K562 (cell line): ENCODE results near the gene DUSP28. TPM values are rescaled to one million over a fixed set of nuclear protein-coding genes. Genes with fewer than 3 reads are reported as not detected.

Source experiments
- ATAC-seq: fragments of 200-7000 bp; cut with Tn5 transposase; 3 replicates; pipeline ENCODE4 v1.9.1; 2020; ENCODE audit warnings: moderate library complexity
- BruUV-seq: library from RNA; stranded (reverse); fragments of 400-500 nt; replicated peaks from 2 replicates; lab custom pipeline; 2021; lab: Mats Ljungman, UMichigan
- CTCF ChIA-PET: fragments of 300-600 bp; formaldehyde crosslinking; extraction: SDS; loops from one replicate; lab custom pipeline; 2021; ENCODE audit warnings: low intra/inter-chr PET ratio; lab: Yijun Ruan, JAX
- POLR2A ChIA-PET: fragments of 300-600, 350-650 bp; sonication (Branson Sonifier 250); formaldehyde crosslinking; extraction: SDS; loops from one replicate; lab custom pipeline; 2021; ENCODE audit warnings: antibody characterized with exemption, inconsistent platforms; lab: Yijun Ruan, JAX
- DNase-seq, 4 experiments: peaks; one replicate each; pipeline versions ENCODE4 v3.0.0 to v3.0.0-alpha.2; 2011 to 2018; ENCODE audit warnings: low spot score in 3 of 4, mixed read lengths in 3 of 4; ENCODE audit errors: extremely low read depth in 1 of 4
- FAIRE-seq: peaks from 2 replicates; lab custom pipeline; 2011; peaks lifted over from hg19 to GRCh38; lab: Jason Lieb, UNC
- H2AFZ ChIP-seq: 2 replicates; pipeline ENCODE4 v1.6.0; 2011; ENCODE audit warnings: low read depth, low read length, control low read depth, inconsistent platforms
- H3K27ac ChIP-seq: fragments of 200-600 bp; 3 replicates; pipeline ENCODE4 v1.8.0; 2011; ENCODE audit warnings: low read depth, mild to moderate bottlenecking, control low read depth, inconsistent platforms, low read length, moderate library complexity, mixed read lengths; ENCODE audit errors: extremely low read depth
- H3K27me3 ChIP-seq, 2 experiments: fragments of 300-600 bp in 1 of 2; 2 replicates in 1 of 2; 3 replicates in 1 of 2; pipeline versions ENCODE4 v1.6.0 to v1.8.0; 2011; ENCODE audit warnings: inconsistent platforms in 2 of 2, low read length in 2 of 2, mild to moderate bottlenecking in 1 of 2, mixed read lengths in 1 of 2, moderate library complexity in 1 of 2; ENCODE audit not compliant: control insufficient read depth in 2 of 2, insufficient read depth in 2 of 2
- H3K36me3 ChIP-seq: fragments of 300-600 bp; 3 replicates; pipeline ENCODE4 v1.8.0; 2011; ENCODE audit warnings: mild to moderate bottlenecking, low read length, inconsistent platforms; ENCODE audit not compliant: control insufficient read depth, insufficient read depth
- H3K4me1 ChIP-seq, 2 experiments: fragments of 200-600 bp in 1 of 2; replicated peaks in 1 of 2; 2 replicates in 1 of 2; 3 replicates in 1 of 2; pipeline versions ENCODE4 v1.5.1 to v1.8.0; 2011; ENCODE audit warnings: inconsistent platforms in 2 of 2, low read length in 2 of 2, mild to moderate bottlenecking in 1 of 2, mixed read lengths in 1 of 2, moderate library complexity in 1 of 2; ENCODE audit not compliant: control insufficient read depth in 2 of 2, insufficient read depth in 2 of 2
- H3K4me2 ChIP-seq: 2 replicates; pipeline ENCODE4 v1.6.1; 2011; ENCODE audit warnings: low read length, control low read depth, inconsistent platforms, mixed read lengths; ENCODE audit not compliant: insufficient read depth
- H3K4me3 ChIP-seq: fragments of 200-600 bp; sonication (generic), shearing (Covaris generic); 2 replicates; pipeline ENCODE4 v1.5.1; 2016; ENCODE audit warnings: control low read depth, inconsistent platforms
- H3K79me2 ChIP-seq: fragments of 200-600 bp; 3 replicates; pipeline ENCODE4 v1.8.0; 2011; ENCODE audit warnings: low read length, inconsistent platforms; ENCODE audit not compliant: control insufficient read depth, insufficient read depth
- H3K9ac ChIP-seq, 2 experiments: 2 replicates each; pipeline versions ENCODE4 v1.6.0 to v1.6.1; 2011; ENCODE audit warnings: low read depth in 2 of 2, low read length in 2 of 2, control low read depth in 1 of 2, inconsistent platforms in 1 of 2, mild to moderate bottlenecking in 1 of 2, mixed read lengths in 1 of 2; ENCODE audit not compliant: insufficient read depth in 1 of 2
- H3K9me1 ChIP-seq: one replicate; pipeline ENCODE4 v1.6.0; 2011; ENCODE audit warnings: inconsistent platforms, mild to moderate bottlenecking, low read length, moderate library complexity; ENCODE audit not compliant: control insufficient read depth, insufficient read depth
- H3K9me3 ChIP-seq: replicated peaks from 2 replicates; pipeline ENCODE4 v1.5.1; 2011; ENCODE audit warnings: low read depth, low read length, inconsistent platforms; ENCODE audit not compliant: control insufficient read depth, insufficient read depth
- H4K20me1 ChIP-seq: replicated peaks from 2 replicates; pipeline ENCODE4 v1.6.1; 2011; ENCODE audit warnings: low read length, inconsistent platforms, mixed read lengths; ENCODE audit not compliant: control insufficient read depth, insufficient read depth
- CREM ChIP-seq: IDR thresholded peaks from 2 replicates; pipeline ENCODE4 v1.6.1; 2014; ENCODE audit warnings: antibody characterized with exemption, low read depth
- GATA2 ChIP-seq: sonication (generic); formaldehyde crosslinking; IDR thresholded peaks from 2 replicates; pipeline ENCODE4 v1.4.0; 2020; ENCODE audit warnings: mild to moderate bottlenecking, missing genetic modification reagents
- HMG20A ChIP-seq: fragments of 450-650 bp; formaldehyde crosslinking; conservative IDR thresholded peaks from 2 replicates; pipeline ENCODE4 v1.4.0; 2020; ENCODE audit warnings: mild to moderate bottlenecking, mixed read lengths
- HMG20B ChIP-seq: fragments of 250-450 bp; sonication (Bioruptor Pico); IDR thresholded peaks from 2 replicates; pipeline ENCODE4 v1.5.0; 2021; ENCODE audit warnings: mild to moderate bottlenecking
- KLF6 ChIP-seq: fragments of 250-450 bp; sonication (Bioruptor Pico); IDR thresholded peaks from 2 replicates; pipeline ENCODE4 v1.4.0; 2020; ENCODE audit warnings: mild to moderate bottlenecking, moderate library complexity, borderline replicate concordance
- NR4A1 ChIP-seq, 2 experiments: fragments of 250-450 bp in 1 of 2; fragments of 450-650 bp in 1 of 2; sonication (Bioruptor Pico) in 1 of 2; IDR thresholded peaks; 2 replicates each; pipeline versions ENCODE4 v1.4.0 to v1.6.1; 2016 to 2020; ENCODE audit warnings: mild to moderate bottlenecking in 2 of 2, missing compliant biosample characterization in 1 of 2, missing genetic modification characterization in 1 of 2, moderate library complexity in 1 of 2
- PRMT5 ChIP-seq: sonication (generic); formaldehyde crosslinking; IDR thresholded peaks from 2 replicates; pipeline ENCODE4 v1.5.0; 2020; ENCODE audit warnings: missing genetic modification reagents
- REST ChIP-seq, 2 experiments: fragments of 450-650 bp; formaldehyde crosslinking in 1 of 2; IDR thresholded peaks; 2 replicates each; pipeline versions ENCODE4 v1.4.0 to v1.6.1; 2014 to 2020; ENCODE audit warnings: mild to moderate bottlenecking in 2 of 2, borderline replicate concordance in 1 of 2, low read depth in 1 of 2
- RFX1 ChIP-seq: fragments of 450-650 bp; IDR thresholded peaks from 2 replicates; pipeline ENCODE4 v1.6.1; 2016; ENCODE audit warnings: mild to moderate bottlenecking, moderate library complexity
- U2AF2 ChIP-seq: fragments of 200-400 bp; formaldehyde crosslinking; optimal IDR thresholded peaks from 2 replicates; pipeline ENCODE3; 2017; ENCODE audit warnings: low read depth, mild to moderate bottlenecking, low read length
- ZNF253 ChIP-seq: fragments of 250-450 bp; sonication (Bioruptor Pico); conservative IDR thresholded peaks from 2 replicates; pipeline ENCODE4 v1.6.1; 2021; ENCODE audit warnings: mild to moderate bottlenecking
- WGBS: fragments of 100-300 bp; shearing (Covaris generic); methylation state at CpG from one replicate; pipeline ENCODE4 v1.1.6; 2016; ENCODE audit warnings: low coverage, mixed read lengths; ENCODE audit not compliant: insufficient coverage; ENCODE audit errors: missing lambda C conversion rate; 5-methylcytosine and 5-hydroxymethylcytosine counted together
- in situ Hi-C: fragments of 300-500 bp; cut with MboI; formaldehyde crosslinking; loops from 4 replicates; pipeline ENCODE4 v1.15.0; 2018; ENCODE audit warnings: inconsistent platforms, mixed read lengths
- intact Hi-C: fragments of 100-400 bp; cut with micrococcal nuclease; formaldehyde crosslinking; loops from 2 replicates; pipeline ENCODE4 v1.14.2; 2022
- polyA plus RNA-seq, 8 experiments: library from polyadenylated mRNA; depleted of rRNA in 4 of 8; stranded (reverse) in 5 of 8; unstranded in 3 of 8; fragments of >200 nt; fragmentation: Nextera tagmentation in 2 of 8; fragmentation: Illumina TruSeq in 1 of 8; extraction: Ambion mirVana in 2 of 8; extraction: Trizol in 1 of 8; gene quantifications; 2 replicates each; pipeline versions ENCODE4 v1.2.1 to v1.2.3, GENCODE V29; 2011 to 2014; ENCODE audit warnings: inconsistent platforms in 1 of 8, missing spikeins in 1 of 8
- total RNA-seq, 7 experiments: library from RNA; depleted of rRNA in 6 of 7; stranded (reverse); fragments of >200 nt in 6 of 7; fragmentation: Illumina TruSeq in 2 of 7; extraction: Trizol in 2 of 7; gene quantifications; 2 replicates each; pipeline versions ENCODE4 v1.2.1 to v1.2.3, GENCODE V29; 2011 to 2021; ENCODE audit warnings: low replicate concordance in 1 of 7
- TF ChIP-seq, protein P1 (sequence below), 3 experiments: fragments of 200-800 bp in 1 of 3; sonication (Bioruptor generic) in 1 of 3; sonication (generic) in 1 of 3; formaldehyde crosslinking in 1 of 3; IDR thresholded peaks; 2 replicates each; pipeline versions ENCODE4 v1.6.1 to v1.8.0; 2016 to 2022; ENCODE audit warnings: mild to moderate bottlenecking in 2 of 3, missing compliant biosample characterization in 2 of 3, missing genetic modification characterization in 2 of 3, missing genetic modification reagents in 1 of 3

The DUSP28 gene
- total and polyA plus RNA-seq, 9 of the 15 experiments (the other 6 are each of a cell fraction or from before 2014, with no cell fraction given) = 2.8 to 8.1 (median 4.2) TPM

GRCh38 chr2:240513549-240514287 lies 46.4 kb upstream of the DUSP28 start:
- Histone ChIP-seq H2AFZ (no peak overlapping the region), H3K36me3 (peaks cover 20% of the 10 kb centered on the region; the same call in 1 of the 3 replicates), H3K4me2 (no peak overlapping the region), H3K9ac (no peak overlapping the region), H3K27ac (no peak overlapping the region), H3K79me2 (no peaks in the 10 kb centered on the region), H3K4me3 (no peak overlapping the region), H3K27me3 (no peaks in the 10 kb centered on the region), H4K20me1 (no peaks in the 10 kb centered on the region), H3K9me3 (no peaks in the 10 kb centered on the region), H3K4me1 (peaks cover 2 to 9% of the 10 kb centered on the region in 2 experiments; a peak in 2 of 5 replicates), H3K9me1 (no peaks in the 10 kb centered on the region)
- in situ Hi-C loops (no loop called here), intact Hi-C loops (loop anchor here (10.0 kb wide), 2 partner anchors 51 to 191 kb away; partner anchors contain the start of genes DUSP28 and RNPEPL1)
- DNase-seq (peak; percentile 79 to 82 (median 80)), ATAC-seq (peak; percentile 100), FAIRE-seq (peak; percentile 87)
- ChIA-PET CTCF (interaction anchor here (0.6 to 1.3 kb wide), 3 partner anchors 82 to 326 kb away, joined by 3 to 4 read pairs (median 4); no protein-coding TSS in a partner anchor), POLR2A (no interaction called here)
- BruUV-seq = no TSS peak
- WGBS = 29% methylated on average over 9 of the region's 13 CpGs
- no peak for TF ChIP-seq KLF6
- no peak for TF ChIP-seq PRMT5
- TF ChIP-seq HMG20A = no peak
- TF ChIP-seq REST (IDR thresholded peaks at IDR 0.05; ENCODE audit: borderline replicate concordance) = peak; percentile 84
- no peak for TF ChIP-seq REST (CRISPR knock-in tag; IDR thresholded peaks at IDR 0.05; ENCODE audit: low read depth)
- 0 out of 2 replicates have a peak, but pooled peaks have one; percentile 41 for TF ChIP-seq CREM
- TF ChIP-seq RFX1 = peak; percentile 45
- no peak for TF ChIP-seq NR4A1 (CRISPR knock-in tag; IDR thresholded peaks at IDR 0.05)
- no peak for TF ChIP-seq NR4A1 (tag; IDR thresholded peaks at IDR 0.05)
- TF ChIP-seq HMG20B (CRISPR knock-in tag) = no peak
- TF ChIP-seq, protein P1, sequence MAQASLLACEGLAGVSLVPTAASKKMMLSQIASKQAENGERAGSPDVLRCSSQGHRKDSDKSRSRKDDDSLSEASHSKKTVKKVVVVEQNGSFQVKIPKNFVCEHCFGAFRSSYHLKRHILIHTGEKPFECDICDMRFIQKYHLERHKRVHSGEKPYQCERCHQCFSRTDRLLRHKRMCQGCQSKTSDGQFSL (CRISPR knock-in tag; IDR thresholded peaks at IDR 0.05) = no peak
- TF ChIP-seq, protein P1 (tag; IDR thresholded peaks at IDR 0.05) = no peak
- TF ChIP-seq U2AF2 = no peak
- TF ChIP-seq GATA2 (CRISPR knock-in tag) = no peak
- TF ChIP-seq ZNF253 (CRISPR knock-in tag) = no peak
